Body of pancreas (tissue), 4 donors: ENCODE measurements around the gene NPAT.

Experiments used
- CTCF ChIP-seq, 7 experiments: fragments of 450-650 bp in 4 of 7; fragments of 200-600 bp in 3 of 7; sonication (generic) in 3 of 7; IDR thresholded peaks; one replicate each; pipeline ENCODE4 v1.5.1; 2016 to 2019; ENCODE audit warnings: antibody characterized with exemption in 7 of 7
- POLR2A ChIP-seq, 3 donors: fragments of 450-650 bp; IDR thresholded peaks; one replicate each; pipeline ENCODE4 v1.6.1; 2016; ENCODE audit warnings: antibody characterized with exemption in 3 of 3, mild to moderate bottlenecking in 2 of 3

- TF ChIP-seq CTCF (IDR thresholded peaks at IDR 0.05) (no peak), POLR2A (IDR thresholded peaks at IDR 0.05) (no peak)
Observed at GRCh38 chr11:108122166-108122628, 100.2 kb downstream of the NPAT start.
